CD4-positive, alpha-beta T cell treated with Interleukin-4 for 4 hours (primary cell): ENCODE measurements around the gene PLSCR3.

ENCODE experiments used
- DNase-seq: peaks from one replicate; pipeline ENCODE4 v3.0.0-alpha.2; 2020

The PLSCR3 gene

DNA sequence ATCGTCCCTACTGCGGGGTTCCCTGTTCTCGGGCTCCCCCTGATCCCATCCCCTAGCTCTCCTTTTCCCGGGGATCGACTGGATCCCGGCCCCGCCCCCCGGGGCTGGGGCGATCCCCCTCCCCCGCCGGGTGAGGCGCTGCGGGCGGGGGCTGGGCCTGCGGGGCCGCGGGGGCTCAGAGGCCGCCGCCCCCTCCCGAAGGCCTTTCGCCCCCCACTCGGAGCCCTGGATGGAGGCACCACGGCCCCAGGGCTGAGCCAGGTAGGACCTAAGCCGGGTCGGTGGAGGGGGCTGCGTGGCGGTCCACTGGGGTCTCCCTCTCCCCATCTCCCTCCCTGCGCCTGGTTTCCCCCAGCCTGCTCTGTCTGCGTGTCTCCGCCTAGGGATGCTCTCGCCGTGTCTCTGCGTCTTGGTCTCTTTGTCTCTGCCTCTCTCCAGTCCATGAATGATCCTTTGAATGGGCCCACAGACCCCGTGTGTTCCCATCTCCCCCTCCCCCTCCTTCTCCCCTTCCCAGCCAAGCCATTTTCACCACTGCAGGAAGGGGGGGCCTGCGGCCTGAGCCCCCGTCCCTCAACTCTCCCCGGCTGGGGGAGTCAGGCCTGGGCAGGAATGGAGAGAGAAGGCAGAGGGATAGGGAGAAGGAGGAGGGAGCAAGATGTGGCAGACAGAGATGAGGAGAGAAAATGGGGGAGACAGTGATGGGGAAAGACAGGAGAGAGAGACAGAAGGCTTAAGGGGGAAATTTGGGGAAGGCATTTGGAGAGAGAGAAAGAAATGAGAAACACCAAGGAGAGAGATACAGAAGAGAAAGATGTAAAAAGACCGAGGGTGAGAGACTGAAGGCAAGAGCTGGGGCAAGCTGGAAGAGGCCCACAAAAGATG, 11.3 kb upstream of the PLSCR3 start:
- no peak for DNase-seq

DNA sequence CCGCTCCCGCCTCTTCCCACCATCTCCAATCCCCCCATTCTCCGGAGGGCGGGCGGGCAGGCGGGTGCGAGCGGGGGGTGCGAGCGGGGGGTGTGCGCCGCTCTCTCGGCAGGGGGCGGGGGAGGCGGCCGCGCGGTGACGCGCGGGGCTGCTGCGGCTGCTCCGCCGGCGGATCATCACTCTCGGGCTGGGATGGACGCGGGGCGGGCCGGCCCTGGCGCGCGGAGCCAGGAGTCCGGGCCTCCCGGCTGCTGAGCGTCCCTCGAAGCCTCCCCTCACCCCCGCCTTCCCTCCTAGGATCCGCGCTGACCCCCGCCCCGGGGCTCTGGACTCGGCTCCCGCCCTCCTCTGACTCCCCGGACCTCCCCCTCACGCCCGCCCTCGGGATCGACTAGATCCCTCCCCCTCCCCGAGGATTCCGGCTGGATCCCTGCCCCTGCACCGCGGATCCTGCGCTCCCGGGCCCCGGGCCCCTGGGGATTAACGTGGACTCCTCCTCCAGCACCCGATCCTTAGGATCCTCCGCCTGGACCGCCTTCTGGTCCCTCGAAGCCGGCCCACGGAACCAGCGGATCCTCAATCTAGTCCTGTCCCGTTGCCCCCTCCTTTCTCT, 10.5 kb upstream of the PLSCR3 start:
- DNase-seq = peak; percentile 64

DNA sequence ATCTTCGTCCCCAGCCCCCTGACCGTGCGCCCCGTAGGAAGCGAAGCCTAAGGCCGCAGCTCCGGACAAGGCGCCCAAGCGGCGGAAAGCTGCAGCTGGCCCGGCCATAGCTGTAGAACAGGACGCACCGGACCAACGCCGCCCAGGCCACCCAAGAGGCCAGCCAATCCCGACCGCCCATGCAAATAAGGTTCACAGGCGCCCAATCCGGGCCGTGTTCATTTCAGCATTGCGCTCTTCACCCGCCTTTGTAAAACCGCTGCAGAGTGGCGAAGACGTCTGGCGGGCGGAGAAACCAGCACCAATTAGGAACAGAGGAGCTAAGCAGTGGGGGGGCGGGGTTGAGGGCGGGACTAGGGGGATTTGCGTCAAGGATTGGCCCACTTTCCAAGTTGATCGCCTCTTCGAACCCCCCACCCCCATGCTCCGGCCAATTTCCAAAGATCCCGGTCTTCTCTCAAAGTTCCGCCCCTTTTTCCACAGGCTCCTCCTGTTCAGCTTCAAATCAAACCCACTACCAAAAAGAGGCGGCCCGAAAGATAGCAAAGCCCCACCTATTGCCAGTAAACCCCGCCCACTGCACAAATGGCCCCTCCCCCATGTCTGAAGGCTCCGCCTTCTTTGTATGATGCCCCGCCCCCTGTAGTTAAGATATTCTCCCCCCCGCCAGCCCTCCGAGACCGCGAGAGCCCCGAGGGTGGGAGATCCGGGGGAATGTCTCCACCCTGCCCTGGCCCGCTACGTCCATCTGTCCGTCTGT, 9.8 kb upstream of the PLSCR3 start, which contains the start of gene TMEM256:
Gene TMEM256 (minus strand): TSS at position 121 of the 760 bp plus-strand sequence. CDS start 13 bp downstream, at position 108.
- DNase-seq = peak; percentile 97

DNA sequence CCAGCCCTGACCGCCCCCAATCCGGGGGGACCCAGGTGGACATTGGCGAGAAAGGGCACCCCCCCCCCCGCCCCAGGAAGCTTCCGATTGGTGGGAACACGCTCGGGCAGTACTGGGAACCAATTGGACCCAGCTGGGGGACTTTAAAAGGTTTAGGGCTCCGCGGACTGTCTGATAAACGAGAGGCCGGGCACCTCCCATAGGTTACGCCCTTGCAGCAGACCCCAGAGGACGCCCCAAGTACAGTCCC, 9.3 kb upstream of the PLSCR3 start:
- no peak for DNase-seq

DNA sequence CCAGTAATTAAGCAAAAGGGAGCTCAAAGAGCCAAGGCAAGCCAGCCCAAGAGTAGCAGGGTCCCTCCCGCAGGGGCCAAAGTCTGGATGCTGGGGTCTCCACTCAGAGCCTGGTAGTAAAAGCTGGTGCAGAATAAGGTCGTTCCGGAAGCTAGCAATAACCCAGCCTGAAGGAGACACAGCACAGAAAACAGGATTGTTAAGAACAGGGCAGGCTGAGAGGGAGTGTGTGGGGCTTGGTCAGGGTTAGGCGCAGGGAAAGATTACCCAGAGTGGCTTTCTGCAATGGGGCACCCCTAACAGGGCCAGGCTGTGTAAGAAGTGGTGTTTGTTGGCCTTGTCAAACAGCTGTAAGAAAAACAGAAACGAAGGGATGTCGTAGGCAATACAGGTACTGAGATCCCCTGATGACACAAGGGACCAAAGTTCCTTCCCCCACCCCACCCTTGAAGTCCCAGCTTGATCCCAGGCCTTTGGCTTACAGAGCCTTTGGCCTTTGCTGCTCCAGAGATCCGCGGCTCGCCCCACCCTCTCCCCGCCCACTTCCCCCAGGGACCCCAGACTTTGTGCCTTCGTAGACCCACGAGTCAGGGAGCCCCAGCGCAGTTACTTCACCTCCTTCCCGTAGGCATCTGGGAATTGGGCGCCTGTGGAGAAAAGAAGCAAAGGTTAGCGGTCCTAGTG, 8.9 kb upstream of the PLSCR3 start:
- no peak for DNase-seq

DNA sequence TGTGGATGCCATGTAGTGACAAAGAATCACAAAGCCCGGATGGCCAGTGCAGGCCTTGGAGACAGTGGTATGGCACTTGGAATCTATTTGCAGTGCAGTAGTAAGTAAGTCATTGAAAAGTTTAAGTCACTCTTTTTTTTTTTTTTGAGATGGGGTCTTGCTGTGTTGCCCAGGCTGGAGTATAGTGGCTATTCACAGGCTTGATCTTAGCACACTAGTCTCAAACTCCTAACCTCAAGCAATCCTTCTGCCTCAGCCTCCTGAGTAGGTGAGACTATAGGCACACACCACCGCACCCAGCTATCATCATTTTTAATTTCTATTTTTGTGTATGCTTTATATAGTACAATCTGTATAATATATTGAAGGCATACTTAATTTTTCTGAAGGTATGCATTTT, 4.3 kb upstream of the PLSCR3 start:
- no peak for DNase-seq

DNA sequence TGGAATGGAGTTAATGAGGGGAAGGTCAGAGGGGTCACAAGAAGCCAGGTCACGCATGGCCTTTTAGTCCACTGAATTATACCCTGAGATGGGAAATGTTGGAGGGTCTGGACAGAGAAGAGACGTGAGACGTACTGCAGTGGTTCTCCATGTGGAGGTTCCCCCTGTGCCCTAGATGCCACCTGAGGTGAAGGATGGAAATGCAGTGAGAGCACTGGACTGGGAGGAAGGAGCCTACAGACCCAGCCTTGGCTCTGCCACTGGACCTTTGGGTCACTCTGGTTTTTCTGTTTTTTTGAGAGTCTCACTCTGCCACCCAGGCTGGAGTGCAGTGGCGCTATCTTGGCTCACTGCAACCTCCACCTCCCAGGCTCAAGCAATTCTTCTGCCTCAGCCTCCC, 1.8 kb upstream of the PLSCR3 start:
- no peak for DNase-seq

DNA sequence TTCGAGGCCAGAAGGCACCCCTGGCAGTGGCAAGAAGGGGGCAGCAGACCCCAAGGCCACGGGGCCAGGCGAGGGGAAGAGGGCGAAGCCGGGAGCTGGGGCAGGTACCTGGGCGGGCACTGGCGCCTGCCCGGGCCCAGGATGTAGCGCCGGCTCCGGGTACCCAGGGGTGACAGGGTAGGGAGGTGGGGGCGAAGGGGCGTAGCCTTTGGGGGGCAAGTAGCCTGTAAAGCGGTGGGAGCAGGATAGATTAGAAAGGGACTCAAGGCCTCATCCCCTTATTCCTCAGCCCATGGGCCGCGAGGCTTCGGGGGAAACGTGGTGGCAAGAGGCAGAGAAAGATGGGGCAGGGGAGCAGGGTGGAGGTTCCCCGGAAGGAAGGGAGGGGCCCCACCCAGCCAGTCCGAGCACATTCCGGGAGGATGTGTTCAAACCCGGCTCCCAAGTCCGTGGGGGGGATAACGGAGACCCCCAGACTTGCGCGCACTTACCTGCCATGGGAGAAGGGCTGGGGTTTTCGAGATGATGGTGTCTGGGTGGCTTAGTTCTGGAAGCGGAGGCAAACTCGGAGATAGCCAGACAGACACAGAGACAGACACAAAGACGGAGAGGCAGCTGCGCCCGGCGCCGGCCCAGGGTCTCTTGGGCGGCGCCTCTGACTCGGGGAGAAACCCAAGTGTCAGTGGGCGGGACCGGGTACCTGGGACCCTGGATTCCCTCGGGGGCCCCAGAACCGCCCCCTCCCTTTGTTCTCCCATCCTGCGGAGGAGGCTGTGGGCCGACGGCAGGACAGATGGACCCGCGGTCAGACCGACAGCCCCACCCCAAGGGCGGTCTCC, 493 bp downstream of the PLSCR3 start:
- peak; percentile 66 for DNase-seq

DNA sequence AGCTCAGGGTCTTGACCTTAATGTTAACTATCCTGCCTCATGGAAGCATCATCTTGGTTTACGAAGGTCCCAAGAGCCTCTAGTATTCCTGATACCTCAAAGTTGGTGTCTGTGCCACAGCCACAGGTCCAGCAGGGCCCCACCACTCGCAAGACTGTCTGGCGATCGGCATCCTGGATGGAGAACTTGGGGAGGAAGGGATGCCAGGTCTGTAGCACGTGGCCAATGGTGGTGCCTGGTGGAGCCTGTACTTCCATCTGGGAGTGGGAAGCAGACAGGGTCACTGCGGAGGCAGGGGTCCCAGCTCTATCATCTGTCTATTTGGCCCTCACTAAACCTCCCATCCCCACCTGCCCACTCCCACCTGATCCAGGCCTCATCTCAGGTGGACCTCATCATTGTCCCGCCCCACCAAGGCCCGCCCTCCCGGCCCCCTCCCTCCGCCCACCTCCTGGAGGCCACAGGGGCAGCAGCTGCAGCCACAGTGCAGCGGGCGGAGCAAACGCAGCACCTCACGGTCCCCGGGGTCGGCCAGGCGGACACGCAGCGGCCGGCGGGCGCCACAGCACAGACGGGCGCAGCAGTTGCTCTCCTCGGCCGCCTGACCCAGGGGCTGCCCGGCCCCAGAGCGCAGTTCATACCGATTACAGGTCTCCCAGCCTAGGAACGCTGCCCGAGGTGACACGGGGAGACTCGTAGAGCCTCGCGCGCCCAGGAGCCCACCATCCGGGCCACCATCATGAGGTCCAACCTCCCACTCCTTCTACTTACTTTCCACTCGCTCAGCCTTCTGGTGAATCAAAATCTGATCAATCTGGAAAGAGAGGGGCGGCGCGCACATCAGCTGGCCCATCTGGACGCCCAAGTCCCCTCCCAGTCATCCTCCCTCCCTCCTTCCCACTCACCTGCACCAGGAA, 1.4 kb downstream of the PLSCR3 start:
- DNase-seq = no peak

DNA sequence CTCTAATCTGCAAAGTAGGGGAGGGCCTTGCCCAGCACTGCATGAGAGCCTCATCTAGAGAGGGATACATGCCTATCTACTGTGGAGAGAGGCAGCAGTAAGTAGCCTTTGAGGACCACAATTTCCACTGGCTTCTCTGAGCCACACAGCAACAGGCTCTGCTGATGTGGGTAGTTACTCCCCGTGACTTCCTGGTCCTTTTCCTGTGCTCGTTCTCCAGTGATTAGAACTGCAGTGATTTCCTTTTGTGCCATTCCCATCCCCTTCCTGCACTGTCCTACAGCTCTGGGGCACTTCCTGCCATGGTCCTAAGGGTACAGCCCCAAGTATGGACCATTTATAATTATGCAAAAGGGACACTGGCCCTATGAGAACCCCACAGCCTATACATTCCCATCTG, 3.0 kb downstream of the PLSCR3 start:
- DNase-seq = no peak

DNA sequence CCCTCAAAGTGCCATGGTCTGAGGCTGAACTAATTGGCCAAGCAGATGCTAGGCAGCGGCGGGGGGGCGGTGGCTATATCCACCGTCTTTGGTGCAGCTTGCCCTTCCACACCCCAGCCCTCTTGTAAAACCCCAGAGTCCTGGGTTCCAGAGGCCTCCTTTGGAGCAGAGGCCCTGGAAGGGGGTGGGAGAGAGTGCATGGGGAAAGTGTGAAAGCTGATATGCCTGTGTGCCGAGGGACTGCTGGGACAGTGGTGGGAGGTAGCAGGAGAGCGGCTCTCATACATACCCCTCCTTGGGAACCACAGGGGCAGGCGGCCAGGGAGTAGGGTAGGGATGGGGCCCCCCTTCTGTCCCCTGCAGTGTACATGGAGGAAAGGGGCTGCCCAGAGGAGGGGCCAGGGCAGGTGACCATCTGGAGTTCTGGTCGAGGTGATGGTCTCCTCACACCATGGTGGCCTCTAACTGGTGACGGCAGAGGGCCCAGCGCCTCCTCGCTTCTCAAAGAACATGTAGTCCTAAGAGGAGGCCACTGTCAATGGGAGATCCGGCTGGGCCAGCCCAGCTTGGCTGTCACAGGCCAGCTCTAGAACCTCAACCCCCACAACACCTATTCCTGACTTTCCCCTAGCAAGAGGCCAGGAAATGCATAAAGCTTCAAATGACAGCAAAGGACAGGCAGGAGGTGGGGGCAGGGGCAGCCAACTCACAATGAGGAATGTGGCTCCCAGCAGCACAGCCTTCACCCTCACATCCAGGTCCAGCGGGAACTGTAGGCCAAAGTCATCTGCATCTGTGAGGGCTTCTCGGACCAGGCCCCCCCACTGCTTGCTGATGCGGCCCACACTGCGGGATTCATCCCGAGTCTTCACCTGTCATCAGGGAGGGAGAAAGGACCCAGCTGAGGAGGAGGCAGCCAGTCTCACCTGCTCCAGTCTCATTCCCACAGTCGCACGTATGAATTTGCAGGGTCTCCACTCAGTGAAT, 4.1 kb downstream of the PLSCR3 start:
- no peak for DNase-seq

DNA sequence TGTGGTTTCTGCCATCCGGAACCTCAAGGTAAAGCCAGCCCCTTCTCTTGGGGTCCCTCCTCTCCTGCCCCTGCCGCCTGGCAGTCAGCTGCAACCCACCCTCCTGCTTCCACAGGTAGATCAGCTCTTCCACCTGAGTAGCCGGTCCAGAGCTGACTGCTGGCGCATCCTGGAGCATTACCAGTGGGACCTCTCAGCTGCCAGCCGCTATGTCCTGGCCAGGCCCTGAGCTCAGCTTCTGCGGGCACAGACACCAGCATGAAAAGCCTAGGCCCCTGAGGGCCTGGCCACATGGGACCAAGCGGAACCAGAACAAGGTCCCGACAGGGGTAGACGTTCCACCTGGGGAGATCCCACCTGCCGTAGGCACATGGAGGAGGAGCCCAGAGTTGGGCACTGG, 5.5 kb downstream of the PLSCR3 start:
- DNase-seq = no peak

DNA sequence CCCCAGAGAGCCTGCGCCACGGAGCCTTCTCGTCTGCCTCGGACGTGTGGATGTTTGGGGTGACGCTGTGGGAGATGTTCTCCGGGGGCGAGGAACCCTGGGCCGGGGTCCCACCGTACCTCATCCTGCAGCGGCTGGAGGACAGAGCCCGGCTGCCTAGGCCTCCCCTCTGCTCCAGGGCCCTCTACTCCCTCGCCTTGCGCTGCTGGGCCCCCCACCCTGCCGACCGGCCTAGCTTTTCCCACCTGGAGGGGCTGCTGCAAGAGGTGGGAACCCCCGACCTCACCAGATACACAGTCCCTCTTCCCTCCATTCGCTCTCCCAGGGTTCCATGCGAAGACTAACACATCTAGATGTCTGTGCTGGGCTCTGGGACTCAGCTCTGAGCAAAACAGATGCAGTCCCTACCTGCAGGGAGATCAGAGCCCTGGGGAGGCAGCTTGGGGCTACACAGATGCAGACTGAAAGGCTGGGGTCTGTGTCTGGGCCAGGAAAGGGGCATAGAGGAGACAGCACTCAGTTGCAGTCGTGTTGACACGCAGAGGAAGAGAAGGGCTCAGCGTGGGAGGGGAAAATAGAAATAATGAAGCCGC, 9.7 kb downstream of the PLSCR3 start:
- DNase-seq = no peak

DNA sequence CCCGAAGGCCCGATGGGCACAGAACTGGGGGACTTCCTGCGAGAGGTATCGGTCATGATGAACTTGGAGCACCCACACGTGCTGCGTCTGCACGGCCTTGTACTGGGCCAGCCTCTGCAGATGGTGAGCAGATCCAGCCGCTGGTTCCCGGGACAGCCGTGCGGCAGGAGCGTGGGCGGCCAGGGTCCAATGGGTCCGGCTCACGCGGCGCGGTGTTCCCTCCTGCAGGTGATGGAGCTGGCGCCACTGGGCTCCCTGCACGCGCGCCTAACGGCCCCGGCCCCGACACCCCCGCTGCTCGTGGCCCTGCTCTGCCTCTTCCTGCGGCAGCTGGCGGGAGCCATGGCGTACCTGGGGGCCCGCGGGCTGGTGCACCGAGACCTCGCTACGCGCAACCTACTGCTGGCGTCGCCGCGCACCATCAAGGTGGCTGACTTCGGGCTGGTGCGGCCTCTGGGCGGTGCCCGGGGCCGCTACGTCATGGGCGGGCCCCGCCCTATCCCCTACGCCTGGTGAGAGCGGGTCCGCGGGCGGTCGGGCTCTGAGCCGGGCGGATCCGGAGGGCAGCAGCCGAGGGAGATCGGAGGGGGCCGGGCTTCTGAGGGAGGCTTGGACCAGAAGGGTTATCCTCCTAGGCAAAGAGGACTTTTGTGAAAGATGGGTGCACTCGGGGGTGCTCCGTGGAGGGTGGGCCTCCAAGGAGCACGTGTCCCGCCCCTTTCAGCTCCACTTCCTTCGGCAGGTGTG, 10.4 kb downstream of the PLSCR3 start:
- DNase-seq = peak; percentile 70

DNA sequence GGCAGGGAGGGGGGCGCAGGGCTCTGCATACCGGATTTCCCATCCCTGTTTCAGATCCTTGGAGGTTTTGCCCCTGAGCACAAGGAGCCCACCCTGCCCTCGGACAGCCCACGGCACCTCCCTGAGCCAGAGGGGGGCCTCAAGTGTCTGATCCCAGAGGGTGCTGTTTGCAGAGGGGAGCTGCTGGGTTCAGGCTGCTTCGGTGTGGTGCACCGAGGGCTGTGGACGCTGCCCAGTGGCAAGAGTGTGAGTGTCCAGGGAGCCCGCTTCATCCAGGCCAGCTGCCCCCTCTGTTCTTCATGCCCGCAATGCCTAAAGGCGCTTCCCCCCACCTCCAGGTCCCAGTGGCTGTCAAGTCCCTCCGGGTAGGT, 11.0 kb downstream of the PLSCR3 start:
- DNase-seq = no peak

DNA sequence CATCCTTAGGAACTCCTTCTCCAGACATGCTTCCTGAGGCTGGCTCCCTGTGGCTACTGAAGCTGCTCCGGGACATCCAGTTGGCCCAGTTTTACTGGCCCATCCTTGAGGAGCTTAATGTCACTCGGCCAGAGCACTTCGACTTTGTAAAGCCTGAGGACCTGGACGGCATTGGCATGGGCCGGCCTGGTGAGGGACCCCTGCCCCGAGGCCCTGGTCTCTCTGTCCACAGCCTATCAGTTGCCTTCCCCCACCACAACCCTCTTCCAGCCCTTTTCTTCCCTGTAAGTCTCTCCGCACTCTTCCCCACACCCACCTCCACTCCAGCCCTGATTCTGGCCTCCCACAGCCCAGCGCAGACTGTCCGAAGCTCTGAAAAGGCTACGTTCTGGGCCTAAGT, 11.4 kb downstream of the PLSCR3 start:
- DNase-seq = no peak

DNA sequence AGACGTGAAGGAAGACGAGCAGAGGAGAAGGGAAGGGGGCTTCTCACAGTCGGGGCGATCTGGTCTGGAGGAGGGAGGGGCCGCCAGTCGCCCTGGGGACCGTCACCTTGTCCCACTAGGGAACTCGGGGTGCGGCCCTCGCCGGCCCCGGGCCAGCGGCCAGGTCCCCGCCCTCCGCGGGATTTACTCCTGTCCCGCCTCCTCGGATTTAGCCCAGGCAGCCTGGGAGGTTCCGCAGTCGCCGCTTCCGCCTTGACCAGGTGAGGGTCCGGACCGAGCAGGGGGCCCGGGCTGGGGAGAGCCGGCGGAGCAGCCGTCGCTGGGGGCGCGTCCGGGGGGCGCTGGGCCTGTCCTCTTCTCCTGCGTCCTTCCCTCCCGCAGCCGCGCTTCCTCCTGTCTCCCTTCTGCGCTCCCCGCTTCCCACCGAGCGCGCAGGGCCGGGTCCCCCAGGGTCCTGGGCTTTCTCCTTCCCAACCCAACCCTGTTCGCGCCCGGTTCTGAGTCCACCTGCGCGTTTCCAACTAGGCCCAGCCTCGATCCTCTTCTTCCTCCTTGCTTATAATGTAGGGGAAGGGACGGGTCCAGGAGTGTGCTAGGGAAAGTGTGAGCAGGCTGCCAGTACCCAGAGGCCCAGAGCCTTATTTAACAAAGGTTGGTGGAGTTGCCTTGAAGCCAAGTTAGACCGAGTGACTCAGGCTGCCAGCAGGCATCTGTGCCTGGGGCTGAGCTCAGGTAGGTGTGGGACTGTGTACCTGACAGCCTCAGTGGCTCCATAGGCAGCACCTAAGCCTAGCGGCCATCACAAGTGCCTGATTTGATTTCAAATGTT, 13.3 kb downstream of the PLSCR3 start, which contains the start of gene TNK1:
Gene TNK1 (plus strand): TSS at position 235 of the 829 bp plus-strand sequence. CDS start 1,838 bp downstream, outside the sequence.
- DNase-seq = no peak

DNA sequence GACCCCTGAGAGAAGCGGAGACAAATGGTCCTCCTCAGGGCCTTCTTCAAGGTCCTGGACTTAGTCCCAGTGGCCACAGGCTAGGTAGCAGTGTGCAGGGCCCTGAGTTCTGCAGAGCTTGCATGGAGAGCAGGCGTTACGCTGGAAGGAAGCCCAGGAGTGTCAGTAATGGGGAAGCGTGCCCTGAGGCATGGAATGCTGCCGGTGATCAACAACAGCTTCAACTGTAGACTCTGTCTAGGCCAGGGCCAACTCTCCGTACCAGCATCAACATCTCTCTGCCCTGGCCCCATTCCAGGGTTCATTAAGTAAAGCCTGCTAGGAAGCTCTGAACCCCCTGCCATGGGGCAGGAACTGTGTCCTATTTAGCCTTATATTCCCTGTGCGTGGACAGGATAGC, 14.0 kb downstream of the PLSCR3 start:
- DNase-seq = no peak
